KOPT-K1 (cell line): Measurements from ENCODE around the gene PLEKHF1.

ENCODE experiments used
- H3K27ac ChIP-seq: fragments of 200-600 bp; sonication (generic); 2 replicates; pipeline ENCODE4 v1.5.1; 2016; ENCODE audit warnings: antibody characterized with exemption, mild to moderate bottlenecking, low read depth, low read length; ENCODE audit not compliant: poor library complexity, severe bottlenecking
- H3K36me3 ChIP-seq: fragments of 200-600 bp; sonication (generic); 2 replicates; pipeline ENCODE4 v1.5.1; 2017; ENCODE audit warnings: antibody characterized with exemption, mild to moderate bottlenecking, low read length, moderate library complexity; ENCODE audit not compliant: insufficient read depth
- H3K9me3 ChIP-seq: fragments of 200-600 bp; sonication (generic); 2 replicates; pipeline ENCODE4 v1.5.1; 2017; ENCODE audit warnings: antibody characterized with exemption, low read length, mild to moderate bottlenecking; ENCODE audit not compliant: insufficient read depth, poor library complexity, severe bottlenecking

The PLEKHF1 gene

GRCh38 chr19:29645911-29646310, 19.4 kb upstream of the PLEKHF1 start:
- Histone ChIP-seq H3K9me3 (no peaks in the 10 kb centered on the region), H3K27ac (peak overlapping the region; percentile 22), H3K36me3 (no peaks in the 10 kb centered on the region)

- peaks cover 7% of the 10 kb centered on the region for H3K9me3 ChIP-seq
- H3K27ac ChIP-seq = no peak overlapping the region
- H3K36me3 ChIP-seq = no peaks in the 10 kb centered on the region
Observed at GRCh38 chr19:29650772-29651387, 14.4 kb upstream of the PLEKHF1 start.

GRCh38 chr19:29651622-29652394, 13.5 kb upstream of the PLEKHF1 start:
- Histone ChIP-seq H3K27ac (no peak overlapping the region), H3K36me3 (no peaks in the 10 kb centered on the region), H3K9me3 (peaks cover 7% of the 10 kb centered on the region)

GRCh38 chr19:29653398-29653797, 11.9 kb upstream of the PLEKHF1 start:
- Histone ChIP-seq H3K9me3 (peaks cover 7% of the 10 kb centered on the region), H3K27ac (no peak overlapping the region), H3K36me3 (no peaks in the 10 kb centered on the region)

GRCh38 chr19:29655648-29656335, 9.5 kb upstream of the PLEKHF1 start:
- Histone ChIP-seq H3K36me3 (no peaks in the 10 kb centered on the region), H3K27ac (no peak overlapping the region), H3K9me3 (peaks cover 7% of the 10 kb centered on the region)

- Histone ChIP-seq H3K9me3 (peaks cover 7% of the 10 kb centered on the region), H3K36me3 (no peaks in the 10 kb centered on the region), H3K27ac (no peak overlapping the region)
Observed at GRCh38 chr19:29658221-29658991, 6.9 kb upstream of the PLEKHF1 start.

- Histone ChIP-seq H3K27ac (no peak overlapping the region), H3K36me3 (no peaks in the 10 kb centered on the region), H3K9me3 (no peaks in the 10 kb centered on the region)
Observed at GRCh38 chr19:29660835-29661234, 4.4 kb upstream of the PLEKHF1 start.

- Histone ChIP-seq H3K36me3 (no peaks in the 10 kb centered on the region), H3K27ac (no peak overlapping the region), H3K9me3 (no peaks in the 10 kb centered on the region)
Observed at GRCh38 chr19:29662278-29662603, 3.0 kb upstream of the PLEKHF1 start.

- H3K36me3 ChIP-seq = no peaks in the 10 kb centered on the region
- H3K27ac ChIP-seq = no peak overlapping the region
- H3K9me3 ChIP-seq = no peaks in the 10 kb centered on the region
Observed at GRCh38 chr19:29662604-29663404, 2.5 kb upstream of the PLEKHF1 start.

GRCh38 chr19:29663861-29664752, 1.2 kb upstream of the PLEKHF1 start:
- H3K9me3 ChIP-seq = no peaks in the 10 kb centered on the region
- H3K27ac ChIP-seq = no peak overlapping the region
- peaks cover under 1% of the 10 kb centered on the region; the same call in 1 of the 2 replicates for H3K36me3 ChIP-seq

GRCh38 chr19:29664753-29665214, 477 bp upstream of the PLEKHF1 start:
- peak overlapping the region; percentile 80 for H3K27ac ChIP-seq

GRCh38 chr19:29665826-29666577, 741 bp downstream of the PLEKHF1 start:
- Histone ChIP-seq H3K36me3 (peaks cover 4% of the 10 kb centered on the region; the same call in 1 of the 2 replicates), H3K27ac (peak overlapping the region; percentile 80)

More at GRCh38 chr19:29664753-29665214, 477 bp upstream of the PLEKHF1 start:
- Histone ChIP-seq H3K36me3 (peaks cover 4% of the 10 kb centered on the region; the same call in 1 of the 2 replicates), H3K9me3 (no peaks in the 10 kb centered on the region)

More at GRCh38 chr19:29665826-29666577, 741 bp downstream of the PLEKHF1 start:
- no peaks in the 10 kb centered on the region for H3K9me3 ChIP-seq
